WTC11 (cell line): ENCODE data around the gene NKX2-3. TPM values are rescaled to one million over a fixed set of nuclear protein-coding genes. Genes with fewer than 3 reads are reported as not detected.

Experiments
- total RNA-seq: library from RNA; stranded (reverse); gene quantifications from 3 replicates; pipeline ENCODE4 v1.2.3, GENCODE V29; 2021

Gene NKX2-3
- total RNA-seq, 1 experiment from 2014 or later: not detected

Other genes with a start within 250 kb of the NKX2-3 start
- 0.90 to 1.4 TPM (median 1.1 TPM) in 3 replicates for gene CNNM1, start 203.6 kb upstream of the NKX2-3 start, total RNA-seq
- 52.9 to 56.8 TPM (median 54.8 TPM) in 3 replicates for gene GOT1, start 102.3 kb upstream of the NKX2-3 start, total RNA-seq
- gene SLC25A28, start 87.5 kb downstream of the NKX2-3 start, total RNA-seq: 17.3 to 18.3 TPM (median 18.2 TPM) in 3 replicates
- gene ENTPD7, start 126.6 kb downstream of the NKX2-3 start, total RNA-seq: 10.2 to 11.4 TPM (median 11.2 TPM) in 3 replicates
- gene COX15, start 199.2 kb downstream of the NKX2-3 start, total RNA-seq: 39.9 to 41.4 TPM (median 40.4 TPM) in 3 replicates
- gene CUTC, start 199.3 kb downstream of the NKX2-3 start, total RNA-seq: 25.8 to 28.6 TPM (median 27.7 TPM) in 3 replicates
- gene ABCC2, start 249.7 kb downstream of the NKX2-3 start, total RNA-seq: 0.53 to 0.87 TPM (median 0.57 TPM) in 3 replicates